Tibial nerve (tissue), 3 donors: ENCODE results near the gene FZD2.

Source experiments
- POLR2A ChIP-seq, 2 donors: fragments of 450-650 bp; IDR thresholded peaks; one replicate each; pipeline ENCODE4 v1.6.1; 2017; ENCODE audit warnings: antibody characterized with exemption in 2 of 2, mild to moderate bottlenecking in 2 of 2, moderate library complexity in 2 of 2
- TF ChIP-seq, protein P1 (sequence below), 5 experiments: fragments of 200-600 bp in 3 of 5; fragments of 450-650 bp in 2 of 5; sonication (generic) in 3 of 5; IDR thresholded peaks; one replicate each; pipeline ENCODE4 v1.5.1; 2016 to 2019; ENCODE audit warnings: antibody characterized with exemption in 5 of 5, mild to moderate bottlenecking in 3 of 5, moderate library complexity in 2 of 5

DNA sequence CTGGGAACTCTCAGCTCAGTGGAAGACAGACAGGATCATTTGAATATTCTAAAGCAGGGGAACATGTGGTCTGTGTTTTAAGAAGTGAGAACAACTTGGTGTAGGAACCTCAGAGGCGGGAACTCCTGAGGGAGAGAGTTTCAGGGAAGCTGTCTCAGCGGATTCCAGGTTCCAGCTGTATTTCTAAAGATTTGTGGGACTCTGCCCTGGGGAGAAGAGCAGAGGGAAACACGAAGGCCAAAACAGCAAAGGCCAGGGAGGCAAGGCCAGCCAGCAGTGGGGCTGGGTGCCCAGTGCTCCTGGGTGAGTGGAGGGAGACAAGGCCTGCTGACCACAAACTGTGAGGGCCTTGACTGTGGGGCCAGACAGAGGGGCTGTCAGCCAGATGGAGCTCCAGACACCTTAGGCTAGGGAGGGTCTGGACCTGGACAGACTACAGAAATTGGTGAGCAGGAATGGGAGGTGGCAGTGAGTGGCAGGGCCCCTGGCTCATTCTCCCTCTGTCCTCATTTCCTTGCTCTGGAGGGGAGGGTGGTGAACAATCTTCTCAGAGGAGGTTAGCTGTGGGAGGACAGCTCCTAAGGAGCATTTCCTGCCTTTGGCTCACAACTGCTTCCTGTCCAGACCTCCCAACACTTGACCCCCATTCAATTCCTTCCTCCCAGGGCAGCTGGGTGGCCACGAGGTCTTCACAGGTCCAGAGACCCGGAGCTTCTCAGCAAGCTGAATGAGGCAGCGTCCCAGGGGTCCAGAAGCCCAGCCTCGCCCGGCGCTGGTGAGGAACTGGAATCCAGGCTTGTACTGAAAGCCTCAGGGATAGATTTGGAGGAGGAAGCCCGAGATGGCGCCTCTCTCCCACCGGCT, 21.0 kb upstream of the FZD2 start:
- TF ChIP-seq, protein P1, sequence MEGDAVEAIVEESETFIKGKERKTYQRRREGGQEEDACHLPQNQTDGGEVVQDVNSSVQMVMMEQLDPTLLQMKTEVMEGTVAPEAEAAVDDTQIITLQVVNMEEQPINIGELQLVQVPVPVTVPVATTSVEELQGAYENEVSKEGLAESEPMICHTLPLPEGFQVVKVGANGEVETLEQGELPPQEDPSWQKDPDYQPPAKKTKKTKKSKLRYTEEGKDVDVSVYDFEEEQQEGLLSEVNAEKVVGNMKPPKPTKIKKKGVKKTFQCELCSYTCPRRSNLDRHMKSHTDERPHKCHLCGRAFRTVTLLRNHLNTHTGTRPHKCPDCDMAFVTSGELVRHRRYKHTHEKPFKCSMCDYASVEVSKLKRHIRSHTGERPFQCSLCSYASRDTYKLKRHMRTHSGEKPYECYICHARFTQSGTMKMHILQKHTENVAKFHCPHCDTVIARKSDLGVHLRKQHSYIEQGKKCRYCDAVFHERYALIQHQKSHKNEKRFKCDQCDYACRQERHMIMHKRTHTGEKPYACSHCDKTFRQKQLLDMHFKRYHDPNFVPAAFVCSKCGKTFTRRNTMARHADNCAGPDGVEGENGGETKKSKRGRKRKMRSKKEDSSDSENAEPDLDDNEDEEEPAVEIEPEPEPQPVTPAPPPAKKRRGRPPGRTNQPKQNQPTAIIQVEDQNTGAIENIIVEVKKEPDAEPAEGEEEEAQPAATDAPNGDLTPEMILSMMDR (IDR thresholded peaks at IDR 0.05) = no peak
- TF ChIP-seq POLR2A (IDR thresholded peaks at IDR 0.05) = no peak
